ENCODE results near the gene TBC1D5. TPM values are rescaled to one million over a fixed set of nuclear protein-coding genes. Genes with fewer than 3 reads are reported as not detected.

Gene TBC1D5
- total RNA-seq, 1 experiment from 2014 or later = 36.4 TPM

DNA sequence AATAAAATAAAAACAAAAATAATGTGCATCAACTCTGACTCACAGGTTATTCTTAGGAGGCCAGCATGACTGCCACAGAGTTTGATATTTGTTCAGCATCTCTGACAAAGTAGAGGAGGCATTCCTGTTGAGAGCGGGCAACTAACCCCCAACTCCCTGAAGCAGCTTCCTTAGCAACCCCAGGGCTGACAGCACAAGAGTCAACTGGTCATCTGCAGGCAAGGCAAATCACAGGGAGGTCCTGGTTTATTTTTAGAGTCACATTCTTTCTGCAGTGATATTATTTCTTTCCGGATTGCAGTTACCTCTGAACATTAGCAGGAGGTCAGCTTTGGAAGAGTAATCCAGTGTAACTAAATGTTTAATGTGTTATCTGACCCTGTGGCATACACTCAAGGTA, 584.7 kb downstream of the TBC1D5 start:
- Mint-ChIP-seq H3K36me3 (ENCODE audit: insufficient read depth, unreplicated experiment) (peaks cover 8% of the 10 kb centered on the region), H3K4me1 (ENCODE audit: low read depth, unreplicated experiment) (no peaks in the 10 kb centered on the region), H3K27ac (ENCODE audit: unreplicated experiment) (no peak overlapping the region), H3K27me3 (ENCODE audit: insufficient read depth, unreplicated experiment) (no peaks in the 10 kb centered on the region), H3K4me3 (ENCODE audit: unreplicated experiment) (no peak overlapping the region), H3K9me3 (ENCODE audit: unreplicated experiment) (no peaks in the 10 kb centered on the region)
- H3K9me3 ChIP-seq = no peaks in the 10 kb centered on the region
- no TSS peak for BruUV-seq (replicated peaks)
- no peak overlapping the region for H3K4me3 ChIP-seq (ENCODE audit: low read depth, low read length)
- no peaks in the 10 kb centered on the region for H3K27me3 ChIP-seq (replicated peaks; ENCODE audit: control insufficient read depth, insufficient read depth, low read length)
- intact Hi-C loops (cut with micrococcal nuclease; ENCODE audit: unreplicated experiment) = no loop called here
- POLR2A ChIA-PET = no interaction called here
- CTCF ChIA-PET = no interaction called here
- no peaks in the 10 kb centered on the region for H3K4me1 ChIP-seq
- no peak for DNase-seq
- H3K36me3 ChIP-seq (ENCODE audit: control insufficient read depth, insufficient read depth, low read length) = no peaks in the 10 kb centered on the region; the same call in 1 of the 2 replicates
- TF ChIP-seq, protein P1, sequence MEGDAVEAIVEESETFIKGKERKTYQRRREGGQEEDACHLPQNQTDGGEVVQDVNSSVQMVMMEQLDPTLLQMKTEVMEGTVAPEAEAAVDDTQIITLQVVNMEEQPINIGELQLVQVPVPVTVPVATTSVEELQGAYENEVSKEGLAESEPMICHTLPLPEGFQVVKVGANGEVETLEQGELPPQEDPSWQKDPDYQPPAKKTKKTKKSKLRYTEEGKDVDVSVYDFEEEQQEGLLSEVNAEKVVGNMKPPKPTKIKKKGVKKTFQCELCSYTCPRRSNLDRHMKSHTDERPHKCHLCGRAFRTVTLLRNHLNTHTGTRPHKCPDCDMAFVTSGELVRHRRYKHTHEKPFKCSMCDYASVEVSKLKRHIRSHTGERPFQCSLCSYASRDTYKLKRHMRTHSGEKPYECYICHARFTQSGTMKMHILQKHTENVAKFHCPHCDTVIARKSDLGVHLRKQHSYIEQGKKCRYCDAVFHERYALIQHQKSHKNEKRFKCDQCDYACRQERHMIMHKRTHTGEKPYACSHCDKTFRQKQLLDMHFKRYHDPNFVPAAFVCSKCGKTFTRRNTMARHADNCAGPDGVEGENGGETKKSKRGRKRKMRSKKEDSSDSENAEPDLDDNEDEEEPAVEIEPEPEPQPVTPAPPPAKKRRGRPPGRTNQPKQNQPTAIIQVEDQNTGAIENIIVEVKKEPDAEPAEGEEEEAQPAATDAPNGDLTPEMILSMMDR (IDR thresholded peaks at IDR 0.05; ENCODE audit: insufficient read depth in 1 of 2, low read depth in 1 of 2, low read length in 1 of 2, severe bottlenecking in 1 of 2, unreplicated experiment in 1 of 2) = no peak

GRCh38 chr3:17156864-17157263, 585.6 kb downstream of the TBC1D5 start:
- Mint-ChIP-seq H3K27me3 (ENCODE audit: insufficient read depth, unreplicated experiment) (no peaks in the 10 kb centered on the region), H3K4me3 (ENCODE audit: unreplicated experiment) (no peak overlapping the region), H3K4me1 (ENCODE audit: low read depth, unreplicated experiment) (no peaks in the 10 kb centered on the region), H3K36me3 (ENCODE audit: insufficient read depth, unreplicated experiment) (peaks cover 15% of the 10 kb centered on the region), H3K9me3 (ENCODE audit: unreplicated experiment) (no peaks in the 10 kb centered on the region), H3K27ac (ENCODE audit: unreplicated experiment) (no peak overlapping the region)
- BruUV-seq (replicated peaks) = no TSS peak
- H3K4me1 ChIP-seq = no peaks in the 10 kb centered on the region
- no peak for DNase-seq
- CTCF ChIA-PET = no interaction called here
- TF ChIP-seq, protein P1 (IDR thresholded peaks at IDR 0.05; ENCODE audit: insufficient read depth in 1 of 2, low read depth in 1 of 2, low read length in 1 of 2, severe bottlenecking in 1 of 2, unreplicated experiment in 1 of 2) = no peak
- H3K36me3 ChIP-seq (ENCODE audit: control insufficient read depth, insufficient read depth, low read length) = no peaks in the 10 kb centered on the region
- no peaks in the 10 kb centered on the region for H3K27me3 ChIP-seq (replicated peaks; ENCODE audit: control insufficient read depth, insufficient read depth, low read length)
- no peaks in the 10 kb centered on the region for H3K9me3 ChIP-seq
- intact Hi-C loops (cut with micrococcal nuclease; ENCODE audit: unreplicated experiment) = no loop called here
- POLR2A ChIA-PET = no interaction called here
- no peak overlapping the region for H3K4me3 ChIP-seq (ENCODE audit: low read depth, low read length)

- Histone ChIP-seq H3K9me3 (no peaks in the 10 kb centered on the region), H3K36me3 (ENCODE audit: control insufficient read depth, insufficient read depth, low read length) (no peaks in the 10 kb centered on the region), H3K27me3 (replicated peaks; ENCODE audit: control insufficient read depth, insufficient read depth, low read length) (no peaks in the 10 kb centered on the region), H3K4me1 (no peaks in the 10 kb centered on the region), H3K4me3 (ENCODE audit: low read depth, low read length) (no peak overlapping the region)
- no peak for DNase-seq
- TF ChIP-seq, protein P1 (IDR thresholded peaks at IDR 0.05; ENCODE audit: insufficient read depth in 1 of 2, low read depth in 1 of 2, low read length in 1 of 2, severe bottlenecking in 1 of 2, unreplicated experiment in 1 of 2) = no peak
- no peak overlapping the region for H3K27ac Mint-ChIP-seq (ENCODE audit: unreplicated experiment)
- no peaks in the 10 kb centered on the region for H3K9me3 Mint-ChIP-seq (ENCODE audit: unreplicated experiment)
- ChIA-PET CTCF (no interaction called here), POLR2A (no interaction called here)
- no TSS peak for BruUV-seq (replicated peaks)
- no peaks in the 10 kb centered on the region for H3K4me1 Mint-ChIP-seq (ENCODE audit: low read depth, unreplicated experiment)
- intact Hi-C loops (cut with micrococcal nuclease; ENCODE audit: unreplicated experiment) = no loop called here
- peaks cover 15% of the 10 kb centered on the region for H3K36me3 Mint-ChIP-seq (ENCODE audit: insufficient read depth, unreplicated experiment)
- no peaks in the 10 kb centered on the region for H3K27me3 Mint-ChIP-seq (ENCODE audit: insufficient read depth, unreplicated experiment)
- H3K4me3 Mint-ChIP-seq (ENCODE audit: unreplicated experiment) = no peak overlapping the region
These were observed 586.5 kb downstream of the TBC1D5 start for GRCh38 chr3:17155951-17156350.
